HUES64 (cell line): ENCODE measurements around the gene BMERB1.

Experiments
- H3K27ac ChIP-seq: 2 replicates; pipeline ENCODE4 v1.7.0; 2013; ENCODE audit warnings: low read depth, low read length, inconsistent platforms
- H3K27me3 ChIP-seq: 2 replicates; pipeline ENCODE4 v1.6.1; 2013; ENCODE audit warnings: mild to moderate bottlenecking, low read length; ENCODE audit not compliant: insufficient read depth
- H3K36me3 ChIP-seq: 2 replicates; pipeline ENCODE4 v1.6.1; 2013; ENCODE audit warnings: mild to moderate bottlenecking, low read length; ENCODE audit not compliant: insufficient read depth
- H3K4me1 ChIP-seq: 2 replicates; pipeline ENCODE4 v1.6.1; 2013; ENCODE audit warnings: mild to moderate bottlenecking, low read length, moderate library complexity; ENCODE audit not compliant: insufficient read depth
- H3K4me3 ChIP-seq: 2 replicates; pipeline ENCODE4 v1.5.1; 2013; ENCODE audit warnings: mild to moderate bottlenecking, low read length, moderate library complexity
- H3K9ac ChIP-seq: 2 replicates; pipeline ENCODE4 v1.6.1; 2013; ENCODE audit warnings: mild to moderate bottlenecking, low read depth, low read length
- H3K9me3 ChIP-seq: 2 replicates; pipeline ENCODE4 v1.6.1; 2013; ENCODE audit warnings: low read depth, low read length; ENCODE audit not compliant: insufficient read depth
- WGBS: fragments of 150-250, 120-280 bp; methylation state at CpG from one replicate; pipeline ENCODE4 v1.1.7; 2013; ENCODE audit warnings: missing lambda C conversion rate; 5-methylcytosine and 5-hydroxymethylcytosine counted together

BMERB1 gene

GRCh38 chr16:15631730-15632409 lies 197.5 kb downstream of the BMERB1 start:
- no peaks in the 10 kb centered on the region for H3K4me1 ChIP-seq

GRCh38 chr16:15635926-15636325 lies 201.5 kb downstream of the BMERB1 start:
- 96% methylated on average over 9 of the region's 9 CpGs for WGBS
- Histone ChIP-seq H3K4me1 (no peaks in the 10 kb centered on the region), H3K27me3 (no peaks in the 10 kb centered on the region), H3K36me3 (peaks cover 81% of the 10 kb centered on the region), H3K9me3 (no peaks in the 10 kb centered on the region), H3K27ac (no peak overlapping the region), H3K4me3 (no peak overlapping the region), H3K9ac (no peak overlapping the region)

More at GRCh38 chr16:15631730-15632409, 197.5 kb downstream of the BMERB1 start:
- 90% methylated on average over 2 of the region's 2 CpGs for WGBS
- Histone ChIP-seq H3K9ac (no peak overlapping the region), H3K9me3 (no peaks in the 10 kb centered on the region), H3K27me3 (no peaks in the 10 kb centered on the region), H3K27ac (no peak overlapping the region), H3K36me3 (peaks cover 83% of the 10 kb centered on the region), H3K4me3 (no peak overlapping the region)

DNA sequence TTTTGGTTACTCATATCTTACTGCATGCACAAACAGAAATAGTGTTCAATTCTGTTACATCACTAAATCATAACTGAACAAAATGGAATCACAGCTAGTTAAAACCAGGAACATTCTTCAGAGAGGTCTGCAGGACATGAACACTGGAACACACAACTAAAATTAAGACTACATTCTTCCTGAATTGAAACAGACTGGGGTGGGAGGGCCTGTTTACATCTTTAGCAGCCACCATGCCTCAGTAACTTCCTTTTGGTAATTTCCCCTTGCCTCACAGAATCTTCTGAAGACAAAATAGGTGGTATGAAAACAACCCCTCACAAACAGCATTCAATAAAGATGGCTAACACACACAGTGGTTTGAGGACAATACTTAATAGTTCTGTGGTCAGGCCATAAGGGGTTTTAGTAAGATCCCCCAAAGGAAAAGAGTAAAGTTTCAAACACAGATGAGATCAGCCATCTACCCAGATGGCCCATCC lies 202.0 kb downstream of the BMERB1 start:
- H3K4me1 ChIP-seq: no peaks in the 10 kb centered on the region
- H3K9ac ChIP-seq: no peak overlapping the region
- no peak overlapping the region for H3K27ac ChIP-seq
- H3K27me3 ChIP-seq: no peaks in the 10 kb centered on the region
- no peak overlapping the region for H3K4me3 ChIP-seq
- no peaks in the 10 kb centered on the region for H3K9me3 ChIP-seq
- H3K36me3 ChIP-seq: peaks cover 76% of the 10 kb centered on the region
